ENCODE data around the gene RWDD2A.

Gene RWDD2A

DNA sequence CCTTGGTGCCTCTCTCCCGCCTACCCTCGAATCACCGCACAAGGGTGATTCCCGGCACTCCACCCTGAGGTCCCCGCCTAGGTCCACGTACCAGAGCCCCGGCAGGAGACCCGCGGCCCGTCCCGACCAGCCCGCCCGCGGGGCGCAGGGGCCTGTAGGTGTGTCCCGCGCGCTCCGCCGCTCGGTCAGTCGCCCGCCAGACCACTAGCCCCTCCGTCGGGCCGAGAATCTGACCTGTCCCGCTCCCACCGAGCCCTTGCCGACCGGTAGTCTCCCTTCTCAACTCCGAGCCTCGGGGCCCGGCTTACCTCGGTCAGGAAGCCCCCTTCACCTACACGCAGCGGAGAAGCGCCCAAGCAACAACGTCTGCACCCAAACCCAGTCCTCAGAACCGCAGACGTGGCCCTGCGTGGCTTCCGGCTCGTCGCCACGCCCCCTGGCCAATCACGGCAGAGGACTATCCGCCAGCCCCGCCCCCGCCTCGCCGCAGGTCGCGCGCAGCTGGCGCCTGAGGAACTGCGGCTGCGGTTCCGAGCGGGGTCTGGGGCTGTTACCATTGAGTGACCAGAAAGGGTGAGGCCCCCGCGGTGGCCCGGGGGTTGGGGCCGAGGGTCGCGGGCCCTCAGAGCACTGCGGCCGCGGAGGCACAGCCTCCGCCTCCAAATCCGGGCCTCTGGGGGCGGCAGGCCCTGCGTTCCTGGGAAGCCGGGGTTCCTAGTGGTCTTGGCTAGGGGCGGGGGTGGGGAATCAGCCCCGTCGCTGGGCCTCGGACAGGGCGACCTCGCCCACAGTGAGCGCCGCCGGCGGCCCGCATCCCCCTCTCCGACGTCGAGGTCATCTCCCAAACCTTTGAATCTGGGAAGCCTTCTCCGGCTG is at the start of gene RWDD2A, which contains the start of gene PGM3:
Gene RWDD2A, plus strand, starts transcription at position 487 of the 876 bp plus-strand sequence. CDS start 1,095 bp downstream, outside the sequence.
Gene PGM3, minus strand, starts transcription at position 395 of the 876 bp plus-strand sequence. CDS start 2,253 bp downstream, outside the sequence.
- CTCF ChIA-PET = interaction anchor here (0.7 to 15.6 kb wide), 3 partner anchors 22 to 126 kb away, joined by 3 to 114 read pairs (median 3); partner anchors contain the start of genes DOP1A and UBE3D
- POLR2A ChIA-PET = no interaction called here
- TF ChIP-seq, protein P1, sequence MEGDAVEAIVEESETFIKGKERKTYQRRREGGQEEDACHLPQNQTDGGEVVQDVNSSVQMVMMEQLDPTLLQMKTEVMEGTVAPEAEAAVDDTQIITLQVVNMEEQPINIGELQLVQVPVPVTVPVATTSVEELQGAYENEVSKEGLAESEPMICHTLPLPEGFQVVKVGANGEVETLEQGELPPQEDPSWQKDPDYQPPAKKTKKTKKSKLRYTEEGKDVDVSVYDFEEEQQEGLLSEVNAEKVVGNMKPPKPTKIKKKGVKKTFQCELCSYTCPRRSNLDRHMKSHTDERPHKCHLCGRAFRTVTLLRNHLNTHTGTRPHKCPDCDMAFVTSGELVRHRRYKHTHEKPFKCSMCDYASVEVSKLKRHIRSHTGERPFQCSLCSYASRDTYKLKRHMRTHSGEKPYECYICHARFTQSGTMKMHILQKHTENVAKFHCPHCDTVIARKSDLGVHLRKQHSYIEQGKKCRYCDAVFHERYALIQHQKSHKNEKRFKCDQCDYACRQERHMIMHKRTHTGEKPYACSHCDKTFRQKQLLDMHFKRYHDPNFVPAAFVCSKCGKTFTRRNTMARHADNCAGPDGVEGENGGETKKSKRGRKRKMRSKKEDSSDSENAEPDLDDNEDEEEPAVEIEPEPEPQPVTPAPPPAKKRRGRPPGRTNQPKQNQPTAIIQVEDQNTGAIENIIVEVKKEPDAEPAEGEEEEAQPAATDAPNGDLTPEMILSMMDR (IDR thresholded peaks at IDR 0.05; ENCODE audit: control extremely low read depth, extremely low read depth, low read depth, missing control alignments) = no peak
- DNase-seq (ENCODE audit: extremely low spot score) = peak; percentile 98

DNA sequence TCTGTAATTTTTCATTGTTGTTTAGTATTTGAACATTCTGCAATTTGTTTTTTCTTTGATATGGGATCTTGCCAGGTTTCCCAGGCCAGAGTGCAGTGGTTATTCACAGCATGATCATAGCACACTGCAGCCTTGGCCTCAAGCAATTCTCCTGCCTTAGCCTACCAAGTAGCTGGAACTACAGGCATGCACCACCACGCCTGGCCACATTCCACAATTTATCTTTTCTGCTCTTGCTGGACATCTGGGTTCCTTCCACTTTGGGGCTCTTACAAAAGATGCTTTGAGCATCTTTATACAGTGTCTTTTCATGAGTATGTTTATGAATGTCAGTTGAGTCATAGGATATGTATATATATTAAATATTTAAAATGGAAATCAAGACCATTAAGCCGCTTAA is 42.0 kb upstream of the RWDD2A start:
- CTCF ChIA-PET = interaction anchor here (1.7 kb wide), 1 partner anchor 14 kb away, joined by 4 read pairs; no protein-coding TSS in a partner anchor
- TF ChIP-seq, protein P1 (IDR thresholded peaks at IDR 0.05; ENCODE audit: control extremely low read depth, extremely low read depth, low read depth, missing control alignments) = no peak
- DNase-seq (ENCODE audit: extremely low spot score) = no peak
- POLR2A ChIA-PET = no interaction called here

DNA sequence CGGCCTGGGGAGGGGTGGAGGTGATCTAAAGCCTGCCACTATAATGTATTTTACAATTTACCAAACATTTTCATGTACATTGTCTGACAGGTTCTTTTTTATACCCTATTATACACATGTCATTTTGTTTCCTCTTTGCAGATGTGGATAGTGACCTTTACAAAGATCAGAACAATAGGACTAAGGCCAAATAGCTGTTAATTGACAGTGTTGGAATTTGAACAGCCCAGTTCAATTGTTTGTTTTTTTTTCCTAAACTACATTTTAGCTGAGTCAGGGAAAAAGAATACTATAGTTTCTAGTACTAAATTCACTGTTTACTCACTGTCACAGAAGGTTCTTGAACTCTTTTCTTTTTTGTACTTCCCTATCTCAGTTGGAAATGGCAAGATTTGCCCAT is 40.2 kb upstream of the RWDD2A start:
- ChIA-PET POLR2A (no interaction called here), CTCF (no interaction called here)
- no peak for DNase-seq (ENCODE audit: extremely low spot score)
- TF ChIP-seq, protein P1 (IDR thresholded peaks at IDR 0.05; ENCODE audit: control extremely low read depth, extremely low read depth, low read depth, missing control alignments) = no peak

DNA sequence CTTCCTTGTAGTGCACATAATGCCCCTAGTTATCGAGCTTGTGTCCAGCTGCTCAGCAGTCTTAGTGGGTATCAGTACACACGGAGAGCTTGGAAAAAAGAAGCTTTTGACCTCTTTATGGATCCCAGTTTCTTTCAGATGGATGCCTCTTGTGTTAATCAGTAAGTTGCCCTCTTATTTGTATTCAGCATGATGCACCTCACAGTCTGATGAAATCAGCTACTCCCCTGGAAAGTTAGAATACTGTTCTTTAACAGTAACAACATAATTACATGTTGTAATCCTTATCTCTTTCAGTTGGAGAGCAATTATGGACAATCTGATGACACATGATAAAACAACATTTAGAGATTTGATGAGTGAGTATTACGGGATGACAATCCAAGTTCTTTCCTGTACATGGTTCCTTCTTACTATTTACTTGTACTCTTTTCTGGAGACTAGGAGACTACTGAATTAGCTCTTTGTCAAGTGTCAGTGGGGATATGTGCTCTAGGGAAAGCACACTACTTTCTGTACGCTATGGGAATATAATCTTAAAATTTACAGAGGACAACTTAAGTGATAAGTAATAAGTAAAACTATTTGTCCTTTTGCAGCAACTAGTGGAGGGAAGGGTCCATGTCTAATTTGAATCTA is 39.2 kb upstream of the RWDD2A start:
- ChIA-PET POLR2A (no interaction called here), CTCF (interaction anchor here (0.7 to 1.4 kb wide), 5 partner anchors 20 to 58 kb away, joined by 3 to 5 read pairs (median 3); partner anchors contain the start of genes PGM3 and RWDD2A)
- TF ChIP-seq, protein P1 (IDR thresholded peaks at IDR 0.05; ENCODE audit: control extremely low read depth, extremely low read depth, low read depth, missing control alignments) = no peak
- DNase-seq (ENCODE audit: extremely low spot score) = no peak

DNA sequence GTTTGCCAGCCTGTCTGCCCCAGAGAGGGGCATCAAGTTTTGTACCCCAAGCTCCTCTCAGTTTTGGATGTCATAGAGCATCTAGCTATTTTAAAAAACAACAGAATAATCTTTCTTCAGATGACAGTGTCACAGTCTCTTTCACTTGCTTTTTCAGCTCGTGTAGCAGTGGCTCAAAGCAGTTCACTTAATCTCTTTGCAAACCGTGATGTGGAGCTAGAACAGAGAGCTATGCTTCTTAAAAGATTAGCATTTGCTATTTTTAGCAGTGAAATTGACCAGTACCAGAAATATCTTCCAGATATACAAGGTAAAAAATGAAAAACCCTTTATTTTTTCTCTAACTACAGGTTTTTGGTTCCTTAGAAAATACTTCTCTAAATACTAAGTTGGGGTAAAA is 37.4 kb upstream of the RWDD2A start:
- POLR2A ChIA-PET = no interaction called here
- DNase-seq (ENCODE audit: extremely low spot score) = no peak
- CTCF ChIA-PET = interaction anchor here (1.2 to 1.8 kb wide), 3 partner anchors 10 to 19 kb away, joined by 3 to 6 read pairs (median 6); no protein-coding TSS in a partner anchor
- TF ChIP-seq, protein P1 (IDR thresholded peaks at IDR 0.05; ENCODE audit: control extremely low read depth, extremely low read depth, low read depth, missing control alignments) = no peak

DNA sequence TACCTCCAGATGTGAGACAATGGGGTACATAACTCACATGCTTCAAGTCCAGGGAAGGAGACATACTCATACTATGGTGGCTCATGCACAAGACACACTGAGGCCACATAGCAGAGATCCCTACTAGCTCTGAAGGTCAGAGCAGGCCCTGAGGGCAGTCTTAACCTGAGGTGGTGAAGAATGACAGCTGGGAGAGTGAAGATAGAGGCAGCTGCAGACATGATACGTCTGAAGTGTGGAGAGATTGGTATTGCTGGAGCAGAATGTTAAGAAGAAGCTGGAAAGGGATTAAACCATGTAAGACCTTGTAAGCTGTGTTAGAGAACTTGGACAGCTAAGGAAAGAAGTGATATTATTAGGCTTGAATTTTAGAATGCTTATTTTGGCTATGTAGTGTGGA is 33.0 kb upstream of the RWDD2A start:
- TF ChIP-seq, protein P1 (IDR thresholded peaks at IDR 0.05; ENCODE audit: control extremely low read depth, extremely low read depth, low read depth, missing control alignments) = no peak
- no peak for DNase-seq (ENCODE audit: extremely low spot score)
- POLR2A ChIA-PET = no interaction called here
- CTCF ChIA-PET = interaction anchor here (0.9 to 3.9 kb wide), 3 partner anchors 18 to 94 kb away, joined by 3 to 22 read pairs (median 3); partner anchors contain the start of genes DOP1A and UBE3D

All from GM10248 (cell line).